ENCODE data around the gene ZEB2. TPM values are rescaled to one million over a fixed set of nuclear protein-coding genes. Genes with fewer than 3 reads are reported as not detected.
A peak's percentile ranks its signal among the peaks of the same experiment; 100 is the strongest.

The ZEB2 gene
- total RNA-seq, 1 experiment from 2014 or later = 1.1 TPM

- DNase-seq (ENCODE audit: low read depth, low spot score) (no peak), ATAC-seq (peak; percentile 77)
- in situ Hi-C loops (cut with HindIII; ENCODE audit: low pct_unique_long_range_greater_than_20kb, low sequenced_read_pairs) (no loop called here), intact Hi-C loops (cut with micrococcal nuclease; ENCODE audit: unreplicated experiment) (no loop called here)
- ChIA-PET CTCF (no interaction called here), POLR2A (no interaction called here)
- no TSS peak for BruUV-seq (replicated peaks)
- Histone ChIP-seq H3K9me3 (ENCODE audit: control insufficient read depth, insufficient read depth, low read depth, low read length) (no peaks in the 10 kb centered on the region), H3K27me3 (ENCODE audit: control insufficient read depth, insufficient read depth, low read length) (peaks cover 48% of the 10 kb centered on the region), H3K4me3 (ENCODE audit: low read depth in 2 of 2, low read length in 2 of 2) (peak overlapping the region; percentile 58 to 66), H3K36me3 (ENCODE audit: control insufficient read depth, insufficient read depth, low read length) (no peaks in the 10 kb centered on the region), H3K4me1 (ENCODE audit: control insufficient read depth, insufficient read depth, low read length) (peaks cover 10% of the 10 kb centered on the region; the same call in 1 of the 2 replicates), H3K27ac (ENCODE audit: low read length) (no peak overlapping the region)
- no peak for TF ChIP-seq SIN3A (IDR thresholded peaks at IDR 0.05; ENCODE audit: borderline replicate concordance, insufficient read depth, low read depth, low read length)
- TF ChIP-seq CTCF (IDR thresholded peaks at IDR 0.05) = no peak
- no peak for TF ChIP-seq REST (IDR thresholded peaks at IDR 0.05; ENCODE audit: insufficient read depth in 1 of 2, low read depth in 2 of 2, low read length in 1 of 2)
- TF ChIP-seq POLR2AphosphoS5 (IDR thresholded peaks at IDR 0.05; ENCODE audit: low read depth, low read length) = no peak
- TF ChIP-seq TCF7L2 (IDR thresholded peaks at IDR 0.05; ENCODE audit: low read depth, low read length) = no peak
Measured at GRCh38 chr2:144516981-144517865, 2.7 kb downstream of the ZEB2 start.

- H3K4me3 ChIP-seq (ENCODE audit: low read depth in 2 of 2, low read length in 2 of 2) = peak overlapping the region; percentile 47 to 58
- intact Hi-C loops (cut with micrococcal nuclease; ENCODE audit: unreplicated experiment) (no loop called here), in situ Hi-C loops (cut with HindIII; ENCODE audit: low pct_unique_long_range_greater_than_20kb, low sequenced_read_pairs) (no loop called here)
- H3K4me1 ChIP-seq (ENCODE audit: control insufficient read depth, insufficient read depth, low read length) = peaks cover 10% of the 10 kb centered on the region; the same call in 1 of the 2 replicates
- ChIA-PET CTCF (no interaction called here), POLR2A (no interaction called here)
- H3K9me3 ChIP-seq (ENCODE audit: control insufficient read depth, insufficient read depth, low read depth, low read length) = no peaks in the 10 kb centered on the region
- ATAC-seq (peak; percentile 73), DNase-seq (ENCODE audit: low read depth, low spot score) (no peak)
- no peak overlapping the region for H3K27ac ChIP-seq (ENCODE audit: low read length)
- no peak for TF ChIP-seq TCF7L2 (IDR thresholded peaks at IDR 0.05; ENCODE audit: low read depth, low read length)
- no peak for TF ChIP-seq SIN3A (IDR thresholded peaks at IDR 0.05; ENCODE audit: borderline replicate concordance, insufficient read depth, low read depth, low read length)
- TF ChIP-seq POLR2AphosphoS5 (IDR thresholded peaks at IDR 0.05; ENCODE audit: low read depth, low read length) = no peak
- TF ChIP-seq REST (IDR thresholded peaks at IDR 0.05; ENCODE audit: insufficient read depth in 1 of 2, low read depth in 2 of 2, low read length in 1 of 2) = no peak
- TF ChIP-seq CTCF (IDR thresholded peaks at IDR 0.05) = no peak
- H3K27me3 ChIP-seq (ENCODE audit: control insufficient read depth, insufficient read depth, low read length) = peaks cover 49% of the 10 kb centered on the region
- BruUV-seq (replicated peaks) = no TSS peak
- no peaks in the 10 kb centered on the region for H3K36me3 ChIP-seq (ENCODE audit: control insufficient read depth, insufficient read depth, low read length)
Measured at GRCh38 chr2:144516411-144516980, 3.4 kb downstream of the ZEB2 start.

All from Panc1 (cell line).